Stimulated activated CD4-positive, alpha-beta T cell treated with anti-CD3 and anti-CD28 coated beads, Interleukin-12 subunit alpha, Interleukin-12 subunit beta, amount 100 ng/mL, for 48 hours (primary cell): ENCODE data around the gene REPIN1.

Experiments used
- DNase-seq, 3 donors: peaks; one replicate each; pipeline ENCODE4 v3.0.0-alpha.2; 2020; ENCODE audit warnings: low read depth in 2 of 3, low spot score in 1 of 3

The REPIN1 gene

GRCh38 chr7:150388709-150389531 lies 20.3 kb downstream of the REPIN1 start:
- DNase-seq, result no peak

GRCh38 chr7:150389532-150389816 lies 20.9 kb downstream of the REPIN1 start:
- no peak for DNase-seq

GRCh38 chr7:150390205-150390604 lies 21.6 kb downstream of the REPIN1 start:
- DNase-seq, result no peak

GRCh38 chr7:150393325-150393724 lies 24.7 kb downstream of the REPIN1 start:
- no peak for DNase-seq

- DNase-seq, result no peak
Observed at GRCh38 chr7:150396426-150396825, 27.8 kb downstream of the REPIN1 start.

GRCh38 chr7:150396851-150397260 lies 28.2 kb downstream of the REPIN1 start:
- no peak for DNase-seq

GRCh38 chr7:150397346-150398107 lies 28.9 kb downstream of the REPIN1 start:
- no peak for DNase-seq

GRCh38 chr7:150398108-150398964 lies 29.7 kb downstream of the REPIN1 start:
- DNase-seq, result no peak

- no peak for DNase-seq
Observed at GRCh38 chr7:150398965-150399320, 30.3 kb downstream of the REPIN1 start.

GRCh38 chr7:150399421-150400007 lies 30.9 kb downstream of the REPIN1 start:
- DNase-seq, result no peak

- no peak for DNase-seq
Observed at GRCh38 chr7:150400008-150400787, 31.6 kb downstream of the REPIN1 start.

GRCh38 chr7:150400788-150401423 lies 32.3 kb downstream of the REPIN1 start:
- DNase-seq, result no peak

GRCh38 chr7:150401424-150401790 lies 32.8 kb downstream of the REPIN1 start:
- no peak for DNase-seq

- DNase-seq, result no peak
Observed at GRCh38 chr7:150401861-150402631, 33.4 kb downstream of the REPIN1 start.

- no peak for DNase-seq
Observed at GRCh38 chr7:150402671-150403321, 34.2 kb downstream of the REPIN1 start.

- no peak for DNase-seq
Observed at GRCh38 chr7:150403376-150404171, 35.0 kb downstream of the REPIN1 start.

- DNase-seq, result no peak
Observed at GRCh38 chr7:150404172-150404804, 35.7 kb downstream of the REPIN1 start.
